OCI-LY7 (cell line): Measurements from ENCODE around the gene CASP10. TPM values are rescaled to one million over a fixed set of nuclear protein-coding genes. Genes with fewer than 3 reads are reported as not detected.

Source experiments
- BruUV-seq: library from RNA; stranded (reverse); fragments of 400-500 nt; replicated peaks from 2 replicates; lab custom pipeline; 2021; lab: Mats Ljungman, UMichigan
- CTCF ChIA-PET: fragments of 300-600 bp; sonication (Branson Sonifier 250); formaldehyde crosslinking; loops from one replicate; lab custom pipeline; 2022; ENCODE audit warnings: antibody characterized with exemption; ENCODE audit not compliant: unreplicated experiment; lab: Charles Lee
- POLR2A ChIA-PET: fragments of 300-600 bp; sonication (Branson Sonifier 250); formaldehyde crosslinking; loops from one replicate; lab custom pipeline; 2022; ENCODE audit warnings: antibody characterized with exemption; lab: Charles Lee
- DNase-seq: peaks from one replicate; pipeline ENCODE4 v3.0.0-alpha.2; 2015; ENCODE audit warnings: low spot score
- H2AFZ ChIP-seq: fragments of 200-600 bp; sonication (generic), shearing (Covaris generic); 2 replicates; pipeline ENCODE4 v1.6.1; 2014; ENCODE audit warnings: mild to moderate bottlenecking, antibody characterized with exemption, low read length, moderate library complexity
- H3K27ac ChIP-seq: fragments of 200-600 bp; sonication (generic); 2 replicates; pipeline ENCODE4 v1.5.1; 2014; ENCODE audit warnings: mixed run types, low read depth, mild to moderate bottlenecking, moderate library complexity, low read length, inconsistent platforms; ENCODE audit not compliant: poor library complexity, severe bottlenecking
- H3K36me3 ChIP-seq: fragments of 200-600 bp; sonication (generic); 2 replicates; pipeline ENCODE4 v1.6.1; 2014; ENCODE audit warnings: mild to moderate bottlenecking, antibody characterized with exemption, low read length, moderate library complexity, mixed read lengths; ENCODE audit not compliant: insufficient read depth
- H3K4me1 ChIP-seq: fragments of 200-600 bp; sonication (generic); 2 replicates; pipeline ENCODE4 v1.5.1; 2014; ENCODE audit warnings: mild to moderate bottlenecking, low read length; ENCODE audit not compliant: insufficient read depth, poor library complexity, severe bottlenecking
- H3K4me2 ChIP-seq: fragments of 200-600 bp; sonication (generic); 2 replicates; pipeline ENCODE4 v1.6.1; 2014; ENCODE audit warnings: mild to moderate bottlenecking, low read length
- H3K4me3 ChIP-seq: fragments of 200-600 bp; sonication (generic); 2 replicates; pipeline ENCODE4 v1.5.1; 2014; ENCODE audit warnings: mild to moderate bottlenecking, low read depth, low read length; ENCODE audit not compliant: poor library complexity, severe bottlenecking
- H3K79me2 ChIP-seq: fragments of 200-600 bp; sonication (generic); 2 replicates; pipeline ENCODE4 v1.6.1; 2016; ENCODE audit warnings: low read depth, mild to moderate bottlenecking, low read length, moderate library complexity, mixed read lengths; ENCODE audit not compliant: insufficient read depth
- H3K9me2 ChIP-seq: fragments of 200-600 bp; sonication (generic); 2 replicates; pipeline ENCODE4 v1.6.1; 2016; ENCODE audit warnings: mild to moderate bottlenecking, low read length, mixed read lengths; ENCODE audit not compliant: insufficient read depth
- H3K9me3 ChIP-seq: fragments of 200-600 bp; sonication (generic); 2 replicates; pipeline ENCODE4 v1.6.1; 2014; ENCODE audit warnings: mild to moderate bottlenecking, mixed run types, low read length, mixed read lengths
- H4K20me1 ChIP-seq: fragments of 200-600 bp; sonication (generic); 2 replicates; pipeline ENCODE4 v1.6.1; 2014; ENCODE audit warnings: mild to moderate bottlenecking, antibody characterized with exemption, low read length, moderate library complexity, mixed read lengths; ENCODE audit not compliant: insufficient read depth
- EZH2phosphoT487 ChIP-seq: fragments of 200-600 bp; sonication (generic); IDR thresholded peaks from 2 replicates; pipeline ENCODE4 v1.6.1; 2018; ENCODE audit warnings: low read depth, borderline replicate concordance, mild to moderate bottlenecking, mixed run types, antibody characterized with exemption, low read length, moderate library complexity, mixed read lengths
- intact Hi-C: fragments of 100-400 bp; cut with micrococcal nuclease; formaldehyde crosslinking; loops from one replicate; pipeline ENCODE4 v1.10.0; 2022; ENCODE audit not compliant: unreplicated experiment
- total RNA-seq, 2 experiments: library from RNA; depleted of rRNA in 1 of 2; stranded (reverse); fragments of >200 nt in 1 of 2; shearing (Covaris generic) in 1 of 2; gene quantifications; 2 replicates each; pipeline ENCODE4 v1.2.3, GENCODE V29; 2014 to 2022
- TF ChIP-seq, protein P1 (sequence below): fragments of 200-600 bp; sonication (generic); conservative IDR thresholded peaks from 2 replicates; pipeline ENCODE4 v1.5.1; 2014; ENCODE audit warnings: mild to moderate bottlenecking, antibody characterized with exemption, low read length, moderate library complexity, mixed read lengths

Gene CASP10
- total RNA-seq, 2 experiments from 2014 or later, result 0.51 to 1.2 TPM

DNA sequence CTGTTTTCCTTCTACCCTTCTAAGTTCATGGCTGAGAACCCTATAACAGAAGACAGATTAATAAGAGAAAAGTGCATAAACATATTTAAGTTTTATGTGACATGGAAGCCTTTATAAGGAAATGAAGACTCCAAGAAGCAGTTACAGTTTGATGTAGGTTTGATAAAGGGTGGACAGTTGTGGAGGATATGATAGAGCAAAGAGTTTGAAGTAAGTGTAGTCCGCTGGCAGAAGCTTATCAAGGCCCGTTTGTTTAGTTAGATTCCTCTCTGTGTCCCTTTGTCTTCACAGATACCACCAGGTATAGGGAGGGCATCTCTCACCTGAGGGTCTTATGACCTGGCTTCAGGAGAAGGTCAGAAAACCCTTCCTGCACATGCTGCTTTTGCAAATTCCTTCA is 66.9 kb downstream of the CASP10 start:
- no peak overlapping the region for H2AFZ ChIP-seq
- DNase-seq, result no peak
- H3K36me3 ChIP-seq, result peaks cover 23% of the 10 kb centered on the region
- intact Hi-C loops, result no loop called here
- no peak overlapping the region for H3K4me2 ChIP-seq
- H4K20me1 ChIP-seq, result no peaks in the 10 kb centered on the region
- ChIA-PET CTCF (no interaction called here), POLR2A (no interaction called here)
- H3K27ac ChIP-seq, result no peak overlapping the region
- no peaks in the 10 kb centered on the region for H3K9me2 ChIP-seq
- TF ChIP-seq EZH2phosphoT487, result no peak
- TF ChIP-seq, protein P1, sequence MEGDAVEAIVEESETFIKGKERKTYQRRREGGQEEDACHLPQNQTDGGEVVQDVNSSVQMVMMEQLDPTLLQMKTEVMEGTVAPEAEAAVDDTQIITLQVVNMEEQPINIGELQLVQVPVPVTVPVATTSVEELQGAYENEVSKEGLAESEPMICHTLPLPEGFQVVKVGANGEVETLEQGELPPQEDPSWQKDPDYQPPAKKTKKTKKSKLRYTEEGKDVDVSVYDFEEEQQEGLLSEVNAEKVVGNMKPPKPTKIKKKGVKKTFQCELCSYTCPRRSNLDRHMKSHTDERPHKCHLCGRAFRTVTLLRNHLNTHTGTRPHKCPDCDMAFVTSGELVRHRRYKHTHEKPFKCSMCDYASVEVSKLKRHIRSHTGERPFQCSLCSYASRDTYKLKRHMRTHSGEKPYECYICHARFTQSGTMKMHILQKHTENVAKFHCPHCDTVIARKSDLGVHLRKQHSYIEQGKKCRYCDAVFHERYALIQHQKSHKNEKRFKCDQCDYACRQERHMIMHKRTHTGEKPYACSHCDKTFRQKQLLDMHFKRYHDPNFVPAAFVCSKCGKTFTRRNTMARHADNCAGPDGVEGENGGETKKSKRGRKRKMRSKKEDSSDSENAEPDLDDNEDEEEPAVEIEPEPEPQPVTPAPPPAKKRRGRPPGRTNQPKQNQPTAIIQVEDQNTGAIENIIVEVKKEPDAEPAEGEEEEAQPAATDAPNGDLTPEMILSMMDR, result no peak
- H3K79me2 ChIP-seq, result no peaks in the 10 kb centered on the region
- H3K4me3 ChIP-seq, result no peak overlapping the region
- H3K4me1 ChIP-seq, result no peaks in the 10 kb centered on the region
- no TSS peak for BruUV-seq
- no peaks in the 10 kb centered on the region for H3K9me3 ChIP-seq

DNA sequence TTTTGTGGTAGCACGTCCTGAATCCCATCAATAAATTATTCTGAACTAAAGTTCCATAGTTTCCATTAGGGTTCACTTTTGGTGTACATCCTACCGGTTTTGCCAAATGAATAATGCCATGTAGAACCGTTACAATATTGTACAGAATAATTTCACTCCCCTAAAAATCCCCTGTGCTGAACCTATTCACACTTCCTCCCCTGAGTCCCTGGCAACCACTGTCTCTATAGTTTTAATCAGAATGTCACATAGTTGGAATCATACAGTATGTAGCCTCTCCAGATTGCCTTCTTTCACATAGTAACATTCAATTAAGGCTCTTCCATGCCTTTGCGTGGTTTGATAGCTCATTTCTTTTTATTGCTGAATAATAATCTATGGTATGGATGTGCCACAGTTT is 67.8 kb downstream of the CASP10 start:
- Histone ChIP-seq H3K9me3 (no peaks in the 10 kb centered on the region), H4K20me1 (no peaks in the 10 kb centered on the region), H3K4me1 (no peaks in the 10 kb centered on the region), H3K9me2 (no peaks in the 10 kb centered on the region), H3K4me3 (no peak overlapping the region), H3K36me3 (peaks cover 23% of the 10 kb centered on the region), H3K4me2 (no peak overlapping the region), H3K79me2 (no peaks in the 10 kb centered on the region), H2AFZ (no peak overlapping the region), H3K27ac (no peak overlapping the region)
- POLR2A ChIA-PET, result no interaction called here
- no TSS peak for BruUV-seq
- TF ChIP-seq, protein P1, result no peak
- no peak for TF ChIP-seq EZH2phosphoT487
- intact Hi-C loops, result no loop called here
- CTCF ChIA-PET, result no interaction called here
- no peak for DNase-seq

DNA sequence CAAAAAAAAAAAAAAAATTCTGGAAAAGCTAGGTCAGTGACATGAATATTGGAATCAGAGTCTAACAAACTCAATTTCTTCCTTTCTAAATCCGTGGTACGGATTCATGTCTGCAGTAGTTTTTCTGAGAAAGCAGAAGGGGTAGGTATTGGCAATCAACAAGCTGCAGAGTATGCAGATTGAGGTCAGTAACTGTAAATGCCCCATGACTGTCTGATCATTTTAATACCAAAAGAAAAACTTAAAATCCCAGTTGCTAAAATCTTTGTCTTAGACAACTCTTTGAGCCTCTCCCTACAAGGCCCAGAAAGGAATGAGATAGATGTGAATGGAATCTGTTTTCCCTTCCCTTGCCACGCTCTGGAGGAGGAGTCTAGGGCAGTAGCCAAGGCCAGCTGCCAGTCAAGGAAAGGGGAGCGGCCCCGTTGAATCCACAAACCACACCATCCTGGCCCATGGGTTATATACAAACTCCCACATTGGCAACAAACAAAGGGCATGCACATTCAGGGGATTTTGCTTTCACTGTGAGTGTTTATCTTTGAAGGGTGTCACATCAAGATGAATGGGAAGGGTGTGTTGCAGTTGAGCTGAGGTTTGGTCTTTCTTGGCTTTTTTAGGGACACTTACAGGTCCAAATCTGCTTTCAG is 71.3 kb downstream of the CASP10 start:
- no TSS peak for BruUV-seq

More for the DNA sequence above, 71.3 kb downstream of the CASP10 start:
- Histone ChIP-seq H3K36me3 (peaks cover 22% of the 10 kb centered on the region), H3K79me2 (peaks cover 7% of the 10 kb centered on the region; the same call in 1 of the 2 replicates), H3K4me1 (peaks cover 20% of the 10 kb centered on the region), H3K9me3 (no peaks in the 10 kb centered on the region), H3K4me2 (no peak overlapping the region), H3K27ac (no peak overlapping the region), H3K9me2 (no peaks in the 10 kb centered on the region), H2AFZ (no peak overlapping the region), H3K4me3 (no peak overlapping the region), H4K20me1 (no peaks in the 10 kb centered on the region)
- intact Hi-C loops, result no loop called here
- ChIA-PET POLR2A (interaction anchor here (0.7 kb wide), 1 partner anchor 193 kb away, joined by 3 read pairs; no protein-coding TSS in a partner anchor), CTCF (interaction anchor here (0.7 to 1.7 kb wide), 2 partner anchors 9 to 23 kb away, joined by 3 to 5 read pairs; no protein-coding TSS in a partner anchor)
- DNase-seq, result no peak
- no peak for TF ChIP-seq EZH2phosphoT487
